OCI-LY7 (cell line): ENCODE data around the gene LRRC66. TPM values are rescaled to one million over a fixed set of nuclear protein-coding genes. Genes with fewer than 3 reads are reported as not detected.

Source experiments
- BruUV-seq: library from RNA; stranded (reverse); fragments of 400-500 nt; replicated peaks from 2 replicates; lab custom pipeline; 2021; lab: Mats Ljungman, UMichigan
- CTCF ChIA-PET: fragments of 300-600 bp; sonication (Branson Sonifier 250); formaldehyde crosslinking; loops from one replicate; lab custom pipeline; 2022; ENCODE audit warnings: antibody characterized with exemption; ENCODE audit not compliant: unreplicated experiment; lab: Charles Lee
- POLR2A ChIA-PET: fragments of 300-600 bp; sonication (Branson Sonifier 250); formaldehyde crosslinking; loops from one replicate; lab custom pipeline; 2022; ENCODE audit warnings: antibody characterized with exemption; lab: Charles Lee
- DNase-seq: peaks from one replicate; pipeline ENCODE4 v3.0.0-alpha.2; 2015; ENCODE audit warnings: low spot score
- H2AFZ ChIP-seq: fragments of 200-600 bp; sonication (generic), shearing (Covaris generic); 2 replicates; pipeline ENCODE4 v1.6.1; 2014; ENCODE audit warnings: mild to moderate bottlenecking, antibody characterized with exemption, low read length, moderate library complexity
- H3K27ac ChIP-seq: fragments of 200-600 bp; sonication (generic); 2 replicates; pipeline ENCODE4 v1.5.1; 2014; ENCODE audit warnings: mixed run types, low read depth, mild to moderate bottlenecking, moderate library complexity, low read length, inconsistent platforms; ENCODE audit not compliant: poor library complexity, severe bottlenecking
- H3K36me3 ChIP-seq: fragments of 200-600 bp; sonication (generic); 2 replicates; pipeline ENCODE4 v1.6.1; 2014; ENCODE audit warnings: mild to moderate bottlenecking, antibody characterized with exemption, low read length, moderate library complexity, mixed read lengths; ENCODE audit not compliant: insufficient read depth
- H3K4me1 ChIP-seq: fragments of 200-600 bp; sonication (generic); 2 replicates; pipeline ENCODE4 v1.5.1; 2014; ENCODE audit warnings: mild to moderate bottlenecking, low read length; ENCODE audit not compliant: insufficient read depth, poor library complexity, severe bottlenecking
- H3K4me2 ChIP-seq: fragments of 200-600 bp; sonication (generic); 2 replicates; pipeline ENCODE4 v1.6.1; 2014; ENCODE audit warnings: mild to moderate bottlenecking, low read length
- H3K4me3 ChIP-seq: fragments of 200-600 bp; sonication (generic); 2 replicates; pipeline ENCODE4 v1.5.1; 2014; ENCODE audit warnings: mild to moderate bottlenecking, low read depth, low read length; ENCODE audit not compliant: poor library complexity, severe bottlenecking
- H3K79me2 ChIP-seq: fragments of 200-600 bp; sonication (generic); 2 replicates; pipeline ENCODE4 v1.6.1; 2016; ENCODE audit warnings: low read depth, mild to moderate bottlenecking, low read length, moderate library complexity, mixed read lengths; ENCODE audit not compliant: insufficient read depth
- H3K9me2 ChIP-seq: fragments of 200-600 bp; sonication (generic); 2 replicates; pipeline ENCODE4 v1.6.1; 2016; ENCODE audit warnings: mild to moderate bottlenecking, low read length, mixed read lengths; ENCODE audit not compliant: insufficient read depth
- H3K9me3 ChIP-seq: fragments of 200-600 bp; sonication (generic); 2 replicates; pipeline ENCODE4 v1.6.1; 2014; ENCODE audit warnings: mild to moderate bottlenecking, mixed run types, low read length, mixed read lengths
- H4K20me1 ChIP-seq: fragments of 200-600 bp; sonication (generic); 2 replicates; pipeline ENCODE4 v1.6.1; 2014; ENCODE audit warnings: mild to moderate bottlenecking, antibody characterized with exemption, low read length, moderate library complexity, mixed read lengths; ENCODE audit not compliant: insufficient read depth
- CTCF ChIP-seq: fragments of 200-600 bp; sonication (generic); conservative IDR thresholded peaks from 2 replicates; pipeline ENCODE4 v1.5.1; 2014; ENCODE audit warnings: mild to moderate bottlenecking, antibody characterized with exemption, low read length, moderate library complexity, mixed read lengths
- EZH2phosphoT487 ChIP-seq: fragments of 200-600 bp; sonication (generic); IDR thresholded peaks from 2 replicates; pipeline ENCODE4 v1.6.1; 2018; ENCODE audit warnings: low read depth, borderline replicate concordance, mild to moderate bottlenecking, mixed run types, antibody characterized with exemption, low read length, moderate library complexity, mixed read lengths
- intact Hi-C: fragments of 100-400 bp; cut with micrococcal nuclease; formaldehyde crosslinking; loops from one replicate; pipeline ENCODE4 v1.10.0; 2022; ENCODE audit not compliant: unreplicated experiment
- total RNA-seq, 2 experiments: library from RNA; depleted of rRNA in 1 of 2; stranded (reverse); fragments of >200 nt in 1 of 2; shearing (Covaris generic) in 1 of 2; gene quantifications; 2 replicates each; pipeline ENCODE4 v1.2.3, GENCODE V29; 2014 to 2022

Gene LRRC66
- total RNA-seq, 2 experiments from 2014 or later = 0.25 TPM

- Histone ChIP-seq H3K4me3 (no peak overlapping the region), H3K4me1 (no peaks in the 10 kb centered on the region), H4K20me1 (no peaks in the 10 kb centered on the region), H3K36me3 (peaks cover 1% of the 10 kb centered on the region; the same call in 1 of the 2 replicates), H3K4me2 (no peak overlapping the region), H2AFZ (no peak overlapping the region), H3K9me3 (no peaks in the 10 kb centered on the region), H3K27ac (no peak overlapping the region), H3K9me2 (no peaks in the 10 kb centered on the region), H3K79me2 (no peaks in the 10 kb centered on the region)
- ChIA-PET CTCF (no interaction called here), POLR2A (no interaction called here)
- DNase-seq = no peak
- intact Hi-C loops = no loop called here
- BruUV-seq = no TSS peak
- TF ChIP-seq EZH2phosphoT487 (no peak), CTCF (no peak)
Measured at GRCh38 chr4:52016981-52017380, 3.2 kb downstream of the LRRC66 start.

- no peaks in the 10 kb centered on the region for H3K9me2 ChIP-seq
- no peak for DNase-seq
- no peak overlapping the region for H3K4me3 ChIP-seq
- intact Hi-C loops = no loop called here
- POLR2A ChIA-PET = interaction anchor here (1.0 kb wide), 1 partner anchor 188 kb away, joined by 3 read pairs; no protein-coding TSS in a partner anchor
- H4K20me1 ChIP-seq = no peaks in the 10 kb centered on the region
- H3K4me2 ChIP-seq = no peak overlapping the region
- TF ChIP-seq EZH2phosphoT487 = no peak
- peak; percentile 57 for TF ChIP-seq CTCF
- no peak overlapping the region for H3K27ac ChIP-seq
- no TSS peak for BruUV-seq
- CTCF ChIA-PET = interaction anchor here (0.9 kb wide), 1 partner anchor 22 kb away, joined by 3 read pairs; no protein-coding TSS in a partner anchor
- peaks cover 8% of the 10 kb centered on the region for H3K4me1 ChIP-seq
- H2AFZ ChIP-seq = no peak overlapping the region
- H3K79me2 ChIP-seq = no peaks in the 10 kb centered on the region
- H3K9me3 ChIP-seq = no peaks in the 10 kb centered on the region
- no peaks in the 10 kb centered on the region for H3K36me3 ChIP-seq
Measured at GRCh38 chr4:52015366-52015765, 4.8 kb downstream of the LRRC66 start.

- DNase-seq = no peak
- Histone ChIP-seq H2AFZ (no peak overlapping the region), H4K20me1 (no peaks in the 10 kb centered on the region), H3K36me3 (no peaks in the 10 kb centered on the region), H3K4me2 (no peak overlapping the region), H3K4me1 (peaks cover 8% of the 10 kb centered on the region), H3K4me3 (no peak overlapping the region), H3K9me3 (no peaks in the 10 kb centered on the region), H3K79me2 (no peaks in the 10 kb centered on the region), H3K9me2 (no peaks in the 10 kb centered on the region), H3K27ac (no peak overlapping the region)
- TF ChIP-seq EZH2phosphoT487 = no peak
- TF ChIP-seq CTCF = no peak
- POLR2A ChIA-PET = interaction anchor here (1.0 kb wide), 1 partner anchor 187 kb away, joined by 3 read pairs; no protein-coding TSS in a partner anchor
- BruUV-seq = no TSS peak
- intact Hi-C loops = no loop called here
- CTCF ChIA-PET = interaction anchor here (0.9 kb wide), 1 partner anchor 22 kb away, joined by 3 read pairs; no protein-coding TSS in a partner anchor
Measured at GRCh38 chr4:52014903-52015302, 5.3 kb downstream of the LRRC66 start.
